Activated naive CD4-positive, alpha-beta T cell treated with anti-CD3 and anti-CD28 coated beads, Interleukin-2, amount 50 U/mL, for 24 hours (primary cell): ENCODE data around the gene G3BP2.
"Not testable (repeated sequence)": the region's sequence is repeated elsewhere in the genome, so short reads cannot be mapped to it uniquely, and the experiment has no call there.

Experiments used
- H3K27ac Mint-ChIP-seq: one replicate; pipeline ENCODE4 v1.8.0; 2021; ENCODE audit warnings: mild to moderate bottlenecking, mixed read lengths
- H3K27me3 Mint-ChIP-seq: one replicate; pipeline ENCODE4 v1.8.0; 2021; ENCODE audit warnings: mixed read lengths
- H3K36me3 Mint-ChIP-seq: one replicate; pipeline ENCODE4 v1.8.0; 2021; ENCODE audit warnings: mixed read lengths
- H3K4me1 Mint-ChIP-seq: one replicate; pipeline ENCODE4 v1.8.0; 2021; ENCODE audit warnings: mixed read lengths
- H3K4me3 Mint-ChIP-seq: one replicate; pipeline ENCODE4 v1.8.0; 2021; ENCODE audit warnings: mild to moderate bottlenecking, mixed read lengths
- H3K9me3 Mint-ChIP-seq: one replicate; pipeline ENCODE4 v1.8.0; 2021; ENCODE audit warnings: mixed read lengths

The G3BP2 gene

GRCh38 chr4:75696581-75696980 lies 23.4 kb upstream of the G3BP2 start:
- no peaks in the 10 kb centered on the region for H3K9me3 Mint-ChIP-seq
- H3K4me1 Mint-ChIP-seq, result peaks cover 43% of the 10 kb centered on the region
- no peak overlapping the region for H3K4me3 Mint-ChIP-seq
- H3K27ac Mint-ChIP-seq, result no peak overlapping the region
- H3K27me3 Mint-ChIP-seq, result no peaks in the 10 kb centered on the region
- H3K36me3 Mint-ChIP-seq, result peaks cover 7% of the 10 kb centered on the region

- Mint-ChIP-seq H3K27me3 (no peaks in the 10 kb centered on the region), H3K4me1 (peaks cover 43% of the 10 kb centered on the region), H3K36me3 (peaks cover 7% of the 10 kb centered on the region), H3K27ac (peak overlapping the region; percentile 8), H3K9me3 (no peaks in the 10 kb centered on the region), H3K4me3 (no peak overlapping the region)
Measured at GRCh38 chr4:75696071-75696470, 22.9 kb upstream of the G3BP2 start.

GRCh38 chr4:75692066-75692465 lies 18.9 kb upstream of the G3BP2 start:
- not testable (repeated sequence) for H3K27ac Mint-ChIP-seq, H3K4me3 Mint-ChIP-seq, H3K9me3 Mint-ChIP-seq, H3K27me3 Mint-ChIP-seq, H3K36me3 Mint-ChIP-seq
- H3K4me1 Mint-ChIP-seq, result peaks cover 28% of the 10 kb centered on the region

GRCh38 chr4:75687125-75687524 lies 13.9 kb upstream of the G3BP2 start:
- Mint-ChIP-seq H3K4me3 (peak overlapping the region; percentile 15), H3K4me1 (peaks cover 33% of the 10 kb centered on the region)
- H3K36me3 Mint-ChIP-seq, H3K27me3 Mint-ChIP-seq, H3K27ac Mint-ChIP-seq, H3K9me3 Mint-ChIP-seq: not testable (repeated sequence)

GRCh38 chr4:75686346-75686745 lies 13.1 kb upstream of the G3BP2 start:
- Mint-ChIP-seq H3K4me3 (no peak overlapping the region), H3K27ac (no peak overlapping the region), H3K9me3 (peaks cover 4% of the 10 kb centered on the region), H3K36me3 (peaks cover 2% of the 10 kb centered on the region), H3K27me3 (no peaks in the 10 kb centered on the region), H3K4me1 (peaks cover 39% of the 10 kb centered on the region)

GRCh38 chr4:75685546-75686189 lies 12.5 kb upstream of the G3BP2 start:
- Mint-ChIP-seq H3K36me3 (peaks cover 2% of the 10 kb centered on the region), H3K9me3 (peaks cover 4% of the 10 kb centered on the region), H3K27ac (no peak overlapping the region), H3K27me3 (no peaks in the 10 kb centered on the region), H3K4me1 (peaks cover 39% of the 10 kb centered on the region), H3K4me3 (no peak overlapping the region)

GRCh38 chr4:75683482-75684155 lies 10.4 kb upstream of the G3BP2 start:
- no peak overlapping the region for H3K4me3 Mint-ChIP-seq
- no peak overlapping the region for H3K27ac Mint-ChIP-seq
- H3K4me1 Mint-ChIP-seq, result peaks cover 39% of the 10 kb centered on the region

GRCh38 chr4:75679876-75680575 lies 6.8 kb upstream of the G3BP2 start:
- Mint-ChIP-seq H3K9me3 (no peaks in the 10 kb centered on the region), H3K36me3 (no peaks in the 10 kb centered on the region), H3K4me1 (peaks cover 20% of the 10 kb centered on the region), H3K4me3 (no peak overlapping the region), H3K27me3 (no peaks in the 10 kb centered on the region), H3K27ac (no peak overlapping the region)

More at GRCh38 chr4:75683482-75684155, 10.4 kb upstream of the G3BP2 start:
- Mint-ChIP-seq H3K27me3 (no peaks in the 10 kb centered on the region), H3K9me3 (peaks cover 4% of the 10 kb centered on the region), H3K36me3 (peaks cover 2% of the 10 kb centered on the region)

GRCh38 chr4:75678965-75679364 lies 5.8 kb upstream of the G3BP2 start:
- Mint-ChIP-seq H3K4me1 (peaks cover 24% of the 10 kb centered on the region), H3K27ac (no peak overlapping the region), H3K4me3 (no peak overlapping the region), H3K27me3 (no peaks in the 10 kb centered on the region), H3K9me3 (no peaks in the 10 kb centered on the region), H3K36me3 (no peaks in the 10 kb centered on the region)

- Mint-ChIP-seq H3K36me3 (no peaks in the 10 kb centered on the region), H3K4me1 (peaks cover 23% of the 10 kb centered on the region), H3K9me3 (no peaks in the 10 kb centered on the region), H3K27me3 (no peaks in the 10 kb centered on the region), H3K27ac (no peak overlapping the region), H3K4me3 (no peak overlapping the region)
Measured at GRCh38 chr4:75678473-75678872, 5.3 kb upstream of the G3BP2 start.

- Mint-ChIP-seq H3K4me3 (no peak overlapping the region), H3K9me3 (no peaks in the 10 kb centered on the region), H3K4me1 (peaks cover 25% of the 10 kb centered on the region), H3K27ac (no peak overlapping the region), H3K36me3 (no peaks in the 10 kb centered on the region), H3K27me3 (no peaks in the 10 kb centered on the region)
Measured at GRCh38 chr4:75675004-75675531, 1.9 kb upstream of the G3BP2 start.

- H3K27me3 Mint-ChIP-seq, result no peaks in the 10 kb centered on the region
Measured at GRCh38 chr4:75673959-75674328, 733 bp upstream of the G3BP2 start.

GRCh38 chr4:75672461-75673026 lies 667 bp downstream of the G3BP2 start:
- peak overlapping the region; percentile 98 for H3K4me3 Mint-ChIP-seq
- no peaks in the 10 kb centered on the region for H3K9me3 Mint-ChIP-seq
- H3K27me3 Mint-ChIP-seq, result no peaks in the 10 kb centered on the region
- peaks cover 50% of the 10 kb centered on the region for H3K4me1 Mint-ChIP-seq
- no peaks in the 10 kb centered on the region for H3K36me3 Mint-ChIP-seq
- H3K27ac Mint-ChIP-seq, result peak overlapping the region; percentile 99

More at GRCh38 chr4:75673959-75674328, 733 bp upstream of the G3BP2 start:
- H3K27ac Mint-ChIP-seq, result peak overlapping the region; percentile 99
- peak overlapping the region; percentile 98 for H3K4me3 Mint-ChIP-seq
- peaks cover 36% of the 10 kb centered on the region for H3K4me1 Mint-ChIP-seq
- H3K36me3 Mint-ChIP-seq, result no peaks in the 10 kb centered on the region
- no peaks in the 10 kb centered on the region for H3K9me3 Mint-ChIP-seq

GRCh38 chr4:75671802-75672421 lies 1.3 kb downstream of the G3BP2 start:
- peak overlapping the region; percentile 98 for H3K4me3 Mint-ChIP-seq
- peak overlapping the region; percentile 99 for H3K27ac Mint-ChIP-seq
- H3K27me3 Mint-ChIP-seq, result no peaks in the 10 kb centered on the region
- H3K36me3 Mint-ChIP-seq, result no peaks in the 10 kb centered on the region
- peaks cover 56% of the 10 kb centered on the region for H3K4me1 Mint-ChIP-seq
- no peaks in the 10 kb centered on the region for H3K9me3 Mint-ChIP-seq

GRCh38 chr4:75668596-75668995 lies 4.6 kb downstream of the G3BP2 start:
- Mint-ChIP-seq H3K9me3 (no peaks in the 10 kb centered on the region), H3K4me3 (peak overlapping the region; percentile 70), H3K27ac (peak overlapping the region; percentile 53), H3K4me1 (peaks cover 72% of the 10 kb centered on the region), H3K36me3 (peaks cover 2% of the 10 kb centered on the region), H3K27me3 (no peaks in the 10 kb centered on the region)
